OCI-LY3 (cell line): ENCODE data around the gene PRDM11.

Experiments
- H2AFZ ChIP-seq: fragments of 200-600, 300-600 bp; shearing (Covaris generic); 2 replicates; pipeline ENCODE4 v1.6.0; 2014; ENCODE audit warnings: antibody characterized with exemption, low read depth, low read length
- H3K27ac ChIP-seq: fragments of 200-600, 300-600 bp; sonication (generic); 2 replicates; pipeline ENCODE4 v1.5.1; 2014; ENCODE audit warnings: mild to moderate bottlenecking, low read length, moderate library complexity, mixed read lengths
- H3K27me3 ChIP-seq: fragments of 200-600, 300-600 bp; sonication (generic); 2 replicates; pipeline ENCODE4 v1.6.1; 2014; ENCODE audit warnings: low read depth, low read length, mixed read lengths
- H3K36me3 ChIP-seq: fragments of 200-600, 300-600 bp; sonication (generic); replicated peaks from 2 replicates; pipeline ENCODE3; 2014; ENCODE audit warnings: low read depth, low read length, mixed read lengths
- H3K4me1 ChIP-seq: fragments of 300-600, 200-600 bp; sonication (generic); 2 replicates; pipeline ENCODE4 v1.6.1; 2014; ENCODE audit warnings: low read length, mixed read lengths
- H3K4me2 ChIP-seq: fragments of 200-600, 300-600 bp; sonication (generic); 2 replicates; pipeline ENCODE4 v1.6.1; 2014; ENCODE audit warnings: low read length, mixed read lengths
- H3K4me3 ChIP-seq: fragments of 300-600, 200-600 bp; sonication (generic); 2 replicates; pipeline ENCODE4 v1.5.1; 2014; ENCODE audit warnings: antibody characterized with exemption, mild to moderate bottlenecking, low read length, moderate library complexity
- H3K79me2 ChIP-seq: fragments of 300-600, 200-600 bp; shearing (Covaris generic); 2 replicates; pipeline ENCODE4 v1.6.1; 2014; ENCODE audit warnings: mild to moderate bottlenecking, low read length, mixed read lengths
- H3K9ac ChIP-seq: fragments of 300-600, 200-600 bp; shearing (Covaris generic); 2 replicates; pipeline ENCODE4 v1.6.0; 2014; ENCODE audit warnings: mild to moderate bottlenecking, low read length, moderate library complexity
- H3K9me3 ChIP-seq: fragments of 200-600, 300-600 bp; shearing (Covaris generic); 2 replicates; pipeline ENCODE4 v1.6.1; 2014; ENCODE audit warnings: low read length, mixed read lengths; ENCODE audit not compliant: insufficient read depth
- H4K20me1 ChIP-seq: fragments of 200-600, 300-600 bp; sonication (generic); 2 replicates; pipeline ENCODE4 v1.6.1; 2016; ENCODE audit warnings: low read length, mixed read lengths; ENCODE audit not compliant: insufficient read depth
- EZH2phosphoT487 ChIP-seq: fragments of 200-600 bp; shearing (Covaris generic); IDR thresholded peaks from 2 replicates; pipeline ENCODE4 v1.6.1; 2018; ENCODE audit warnings: antibody characterized with exemption, mixed run types, low read depth
- TF ChIP-seq, protein P1 (sequence below): fragments of 200-600, 300-600 bp; sonication (generic); IDR thresholded peaks from 2 replicates; pipeline ENCODE4 v1.5.1; 2014; ENCODE audit warnings: antibody characterized with exemption, low read length, low read depth

Gene PRDM11

DNA sequence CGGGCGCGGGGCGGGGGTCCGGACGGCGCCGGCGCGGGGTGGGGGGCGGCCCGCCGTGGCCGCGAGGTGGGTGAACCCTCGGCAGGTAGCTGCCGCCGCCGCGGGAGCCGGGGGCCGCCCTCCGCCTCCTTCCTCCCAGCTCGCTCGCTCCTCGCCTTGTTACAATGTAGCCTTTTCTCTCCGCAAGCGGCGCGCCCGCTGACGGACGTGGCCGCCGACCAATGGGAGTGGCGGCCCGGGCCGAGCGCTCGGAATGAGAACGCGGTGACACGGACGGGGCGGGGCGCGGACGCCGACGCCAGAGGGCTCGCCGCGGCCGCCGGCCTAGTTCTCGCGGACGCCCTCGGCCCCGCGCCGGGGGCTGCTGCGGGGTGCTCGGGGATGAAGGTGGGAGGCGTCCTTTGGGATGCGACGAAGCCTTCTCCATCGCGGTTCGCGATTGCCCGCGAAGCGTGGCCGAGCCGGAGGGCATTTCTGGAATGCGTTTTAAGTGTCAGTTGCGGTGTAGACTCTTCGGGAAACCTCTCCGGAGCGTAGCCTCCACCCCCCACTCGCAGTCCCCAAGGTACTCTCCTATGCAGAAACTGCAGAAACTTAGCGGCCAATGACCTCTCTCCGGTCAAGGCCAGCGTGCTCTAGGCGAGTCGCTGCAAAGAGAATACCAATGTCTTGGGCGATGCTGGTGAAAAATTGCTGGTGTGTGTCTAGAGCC lies 734 bp downstream of the PRDM11 start:
- peak overlapping the region; percentile 93 for H3K4me2 ChIP-seq
- H3K4me1 ChIP-seq, result peaks cover 11% of the 10 kb centered on the region
- H2AFZ ChIP-seq, result peak overlapping the region; percentile 86
- no peaks in the 10 kb centered on the region for H3K36me3 ChIP-seq
- peak overlapping the region; percentile 85 for H3K4me3 ChIP-seq
- H3K79me2 ChIP-seq, result peaks cover 7% of the 10 kb centered on the region
- H3K9ac ChIP-seq, result peak overlapping the region; percentile 95
- no peaks in the 10 kb centered on the region for H4K20me1 ChIP-seq
- no peak overlapping the region for H3K27ac ChIP-seq
- TF ChIP-seq EZH2phosphoT487, result no peak
- TF ChIP-seq, protein P1, sequence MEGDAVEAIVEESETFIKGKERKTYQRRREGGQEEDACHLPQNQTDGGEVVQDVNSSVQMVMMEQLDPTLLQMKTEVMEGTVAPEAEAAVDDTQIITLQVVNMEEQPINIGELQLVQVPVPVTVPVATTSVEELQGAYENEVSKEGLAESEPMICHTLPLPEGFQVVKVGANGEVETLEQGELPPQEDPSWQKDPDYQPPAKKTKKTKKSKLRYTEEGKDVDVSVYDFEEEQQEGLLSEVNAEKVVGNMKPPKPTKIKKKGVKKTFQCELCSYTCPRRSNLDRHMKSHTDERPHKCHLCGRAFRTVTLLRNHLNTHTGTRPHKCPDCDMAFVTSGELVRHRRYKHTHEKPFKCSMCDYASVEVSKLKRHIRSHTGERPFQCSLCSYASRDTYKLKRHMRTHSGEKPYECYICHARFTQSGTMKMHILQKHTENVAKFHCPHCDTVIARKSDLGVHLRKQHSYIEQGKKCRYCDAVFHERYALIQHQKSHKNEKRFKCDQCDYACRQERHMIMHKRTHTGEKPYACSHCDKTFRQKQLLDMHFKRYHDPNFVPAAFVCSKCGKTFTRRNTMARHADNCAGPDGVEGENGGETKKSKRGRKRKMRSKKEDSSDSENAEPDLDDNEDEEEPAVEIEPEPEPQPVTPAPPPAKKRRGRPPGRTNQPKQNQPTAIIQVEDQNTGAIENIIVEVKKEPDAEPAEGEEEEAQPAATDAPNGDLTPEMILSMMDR, result no peak
- peaks cover 27% of the 10 kb centered on the region for H3K27me3 ChIP-seq
- no peaks in the 10 kb centered on the region for H3K9me3 ChIP-seq

DNA sequence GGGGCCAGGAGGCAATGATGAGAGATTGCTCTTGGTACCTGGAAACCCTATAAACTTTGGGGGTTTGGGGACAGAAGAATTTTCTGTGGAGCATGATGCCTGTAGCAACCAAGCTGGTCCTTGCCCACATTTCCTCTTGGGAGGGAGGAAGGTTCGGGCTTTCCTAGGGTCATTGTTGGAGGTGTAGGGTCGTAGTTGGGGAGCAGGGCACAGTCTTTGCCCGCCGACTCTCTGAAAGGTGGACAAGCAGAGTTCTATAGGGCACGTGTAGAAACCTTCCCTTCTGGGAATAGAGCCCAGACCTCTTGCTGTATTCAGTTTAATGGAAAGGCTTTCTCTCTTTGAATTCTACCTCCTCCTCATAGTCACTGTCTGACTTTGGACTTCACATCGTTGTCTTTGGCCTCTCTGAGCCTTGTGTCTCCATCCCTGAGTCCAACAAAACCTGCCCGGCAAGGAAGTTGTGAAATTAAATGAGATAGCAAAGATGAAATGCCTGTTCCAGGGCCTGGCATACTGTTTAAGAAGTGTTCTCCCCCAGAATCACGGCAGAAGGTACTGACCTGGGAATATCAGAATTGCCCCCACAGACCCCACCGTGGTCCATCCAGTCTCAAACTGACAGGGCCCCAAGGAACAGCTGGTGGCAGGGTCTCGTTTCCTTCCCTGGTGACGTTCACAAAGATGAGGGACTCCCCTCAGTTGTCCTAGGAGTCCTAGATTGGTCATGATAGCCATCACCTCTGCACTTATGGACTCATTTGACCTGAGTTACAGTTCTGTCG lies 1.6 kb downstream of the PRDM11 start:
- Histone ChIP-seq H3K9ac (peak overlapping the region; percentile 71; the same call in 1 of the 2 replicates), H2AFZ (no peak overlapping the region), H4K20me1 (no peaks in the 10 kb centered on the region), H3K36me3 (no peaks in the 10 kb centered on the region), H3K4me2 (peak overlapping the region; percentile 93), H3K9me3 (no peaks in the 10 kb centered on the region), H3K79me2 (peaks cover 7% of the 10 kb centered on the region), H3K4me1 (peaks cover 11% of the 10 kb centered on the region), H3K27ac (no peak overlapping the region), H3K27me3 (peaks cover 23% of the 10 kb centered on the region), H3K4me3 (peak overlapping the region; percentile 85)
- TF ChIP-seq, protein P1, result no peak
- TF ChIP-seq EZH2phosphoT487, result no peak

DNA sequence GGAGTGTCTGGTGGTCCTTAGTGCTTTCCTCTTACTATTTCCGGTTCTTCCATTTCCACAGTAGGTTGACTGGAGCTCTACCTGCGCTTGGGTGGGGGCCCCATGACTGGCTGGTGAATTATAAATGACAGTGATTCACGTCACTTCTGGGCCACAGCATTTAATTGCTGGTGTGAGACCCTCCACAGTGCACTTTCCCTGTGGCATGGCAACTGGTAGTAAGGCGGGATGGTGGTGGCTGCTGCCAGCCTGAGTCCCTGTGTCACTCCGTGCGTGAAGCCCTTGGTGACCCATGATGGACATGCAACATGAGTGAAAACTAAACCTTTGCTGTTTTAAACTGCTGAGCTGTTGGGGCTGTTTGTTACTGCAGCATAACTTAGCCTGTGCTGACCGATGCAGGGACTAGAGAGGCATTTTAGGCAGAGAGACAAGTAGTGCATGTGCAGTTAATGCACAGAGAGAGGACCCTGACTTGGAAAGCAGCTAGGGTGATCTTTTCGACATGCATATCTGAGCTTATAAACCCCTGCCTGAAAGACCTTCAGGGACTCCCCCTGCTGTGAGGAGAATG lies 3.1 kb downstream of the PRDM11 start:
- H2AFZ ChIP-seq, result no peak overlapping the region

More for the DNA sequence above, 3.1 kb downstream of the PRDM11 start:
- Histone ChIP-seq H3K4me2 (no peak overlapping the region), H4K20me1 (no peaks in the 10 kb centered on the region), H3K27ac (no peak overlapping the region), H3K4me3 (no peak overlapping the region), H3K9ac (no peak overlapping the region), H3K4me1 (peaks cover 11% of the 10 kb centered on the region), H3K27me3 (peaks cover 16% of the 10 kb centered on the region), H3K9me3 (no peaks in the 10 kb centered on the region), H3K36me3 (no peaks in the 10 kb centered on the region), H3K79me2 (peaks cover 7% of the 10 kb centered on the region)
- no peak for TF ChIP-seq EZH2phosphoT487
- TF ChIP-seq, protein P1, result no peak
